ENCODE data around the gene RUNX3.

The RUNX3 gene

DNA sequence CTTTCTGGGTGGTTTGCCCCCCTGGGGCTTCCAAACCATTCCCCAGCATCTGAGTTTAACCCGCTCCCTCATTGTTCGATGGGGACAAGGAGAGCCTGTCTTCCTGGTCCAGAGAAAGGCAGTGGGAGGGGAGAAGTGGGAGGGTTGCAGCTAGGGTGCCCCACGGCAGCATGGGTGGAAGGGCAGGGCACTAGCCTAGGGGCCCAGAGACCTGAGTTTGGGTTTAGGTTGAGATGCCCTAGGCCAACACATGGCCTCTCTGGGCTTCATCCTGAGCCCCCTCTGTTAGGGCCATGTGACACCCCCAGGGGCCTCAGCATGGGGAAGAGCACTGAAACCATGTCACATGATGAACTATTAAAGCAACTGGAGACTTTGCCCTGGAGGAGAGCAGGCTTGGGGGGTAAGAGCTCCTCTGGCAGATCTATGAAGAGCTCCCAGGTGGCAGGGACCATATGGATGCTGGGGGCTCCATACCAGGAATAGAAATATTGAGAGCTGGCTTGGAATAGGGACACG lies 9.7 kb upstream of the RUNX3 start:
- Histone ChIP-seq H3K4me3 (no peak overlapping the region), H3K4me1 (no peaks in the 10 kb centered on the region), H3K27me3 (peaks cover 0 to 23% of the 10 kb centered on the region in 2 donors), H3K27ac (no peak overlapping the region), H3K9me3 (no peaks in the 10 kb centered on the region), H3K36me3 (no peaks in the 10 kb centered on the region)
- intact Hi-C loops (cut with DNase I; ENCODE audit: low total_unique reads), result loop anchor here (10.0 kb wide), 1 partner anchor 85 kb away; no protein-coding TSS in a partner anchor
- no peak for DNase-seq
- no peak for TF ChIP-seq CTCF (IDR thresholded peaks at IDR 0.05)

DNA sequence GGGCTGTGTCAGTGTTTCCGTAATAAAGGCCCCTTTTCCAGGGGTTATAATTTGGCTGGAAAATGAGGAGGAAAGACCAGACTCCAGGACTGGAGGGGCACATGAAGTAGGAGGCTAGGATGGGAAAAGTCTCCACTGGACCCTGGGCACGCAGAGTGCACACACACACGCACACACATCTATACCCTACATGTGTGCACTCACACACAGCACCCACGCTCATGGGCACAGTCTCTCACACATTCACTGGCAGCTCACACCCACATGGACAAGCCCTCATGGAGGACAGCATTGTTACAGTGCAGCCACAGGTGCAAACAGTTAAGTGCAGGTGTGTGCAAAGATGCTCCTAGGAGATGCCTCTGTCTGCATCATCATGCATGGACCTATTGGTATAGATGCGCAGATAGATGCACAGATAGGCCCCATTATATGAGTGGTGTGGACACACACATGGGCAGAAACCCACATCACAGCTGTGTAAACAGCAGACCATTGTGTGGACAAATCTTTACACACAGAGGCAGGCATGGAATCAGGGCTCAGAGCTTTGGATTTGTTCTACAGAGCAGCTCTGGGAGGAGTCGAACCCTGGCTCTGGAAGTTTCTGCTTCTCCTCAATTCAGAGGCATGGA lies 9.1 kb upstream of the RUNX3 start:
- intact Hi-C loops (cut with DNase I; ENCODE audit: low total_unique reads), result no loop called here
- no peak for DNase-seq
- no peak for TF ChIP-seq CTCF (IDR thresholded peaks at IDR 0.05)
- no peak overlapping the region for H3K27ac ChIP-seq
- no peak overlapping the region for H3K4me3 ChIP-seq
- no peaks in the 10 kb centered on the region for H3K36me3 ChIP-seq
- H3K27me3 ChIP-seq, result peaks cover 0 to 29% of the 10 kb centered on the region in 2 donors
- no peaks in the 10 kb centered on the region for H3K4me1 ChIP-seq
- H3K9me3 ChIP-seq, result no peaks in the 10 kb centered on the region

DNA sequence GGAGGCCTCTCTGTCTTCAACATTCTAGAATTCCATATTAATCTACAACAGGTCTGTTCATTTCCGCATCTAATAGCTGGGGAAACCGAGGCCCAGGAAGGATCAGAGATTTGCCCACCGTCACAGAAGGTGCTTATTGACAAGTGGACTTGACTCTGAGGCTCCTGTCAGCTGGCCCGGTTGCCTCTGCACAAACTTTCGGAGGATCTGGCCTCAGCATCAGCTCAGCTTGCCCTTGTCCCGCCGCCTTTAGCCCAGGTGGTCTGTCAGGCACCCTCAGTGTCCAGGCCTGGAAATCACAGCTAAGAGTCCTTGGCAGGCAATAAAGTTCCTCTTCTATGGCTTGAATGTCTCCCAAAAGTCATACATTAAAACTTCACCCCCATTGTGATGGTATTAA lies 8.2 kb upstream of the RUNX3 start:
- DNase-seq, result no peak
- intact Hi-C loops (cut with DNase I; ENCODE audit: low total_unique reads), result no loop called here

DNA sequence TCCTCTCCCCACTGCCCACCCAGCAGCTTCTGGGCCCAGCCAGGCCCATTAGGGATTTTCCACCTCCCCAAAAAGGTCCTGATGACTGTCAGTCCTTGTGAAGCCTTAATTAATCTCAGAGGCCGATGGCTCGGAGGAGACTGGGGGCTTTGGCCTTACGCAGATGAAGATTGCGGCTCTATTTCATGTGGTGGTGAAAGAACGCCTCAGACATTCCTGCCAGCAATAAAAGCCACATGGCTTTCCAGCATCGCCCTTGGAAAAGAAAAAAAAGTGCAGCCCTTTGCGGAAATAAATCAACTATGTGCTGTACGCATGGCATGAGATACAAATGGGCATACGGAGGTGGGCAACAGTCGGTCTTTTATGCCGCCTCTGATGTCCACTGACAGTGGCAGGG lies 6.6 kb upstream of the RUNX3 start:
- no peak for TF ChIP-seq CTCF (IDR thresholded peaks at IDR 0.05)
- H3K9me3 ChIP-seq, result no peaks in the 10 kb centered on the region
- no peak overlapping the region for H3K27ac ChIP-seq
- DNase-seq, result no peak
- peaks cover 0 to 47% of the 10 kb centered on the region in 2 donors for H3K27me3 ChIP-seq
- intact Hi-C loops (cut with DNase I; ENCODE audit: low total_unique reads), result no loop called here
- peaks cover 0 to 12% (median 9%) of the 10 kb centered on the region in 4 donors for H3K4me1 ChIP-seq
- no peaks in the 10 kb centered on the region for H3K36me3 ChIP-seq
- no peak overlapping the region for H3K4me3 ChIP-seq

More for the DNA sequence above, 8.2 kb upstream of the RUNX3 start:
- no peaks in the 10 kb centered on the region for H3K4me1 ChIP-seq
- no peak overlapping the region for H3K27ac ChIP-seq
- H3K9me3 ChIP-seq, result no peaks in the 10 kb centered on the region
- H3K4me3 ChIP-seq, result no peak overlapping the region
- H3K27me3 ChIP-seq, result peaks cover 0 to 38% of the 10 kb centered on the region in 2 donors
- TF ChIP-seq CTCF (IDR thresholded peaks at IDR 0.05), result no peak
- H3K36me3 ChIP-seq, result no peaks in the 10 kb centered on the region

DNA sequence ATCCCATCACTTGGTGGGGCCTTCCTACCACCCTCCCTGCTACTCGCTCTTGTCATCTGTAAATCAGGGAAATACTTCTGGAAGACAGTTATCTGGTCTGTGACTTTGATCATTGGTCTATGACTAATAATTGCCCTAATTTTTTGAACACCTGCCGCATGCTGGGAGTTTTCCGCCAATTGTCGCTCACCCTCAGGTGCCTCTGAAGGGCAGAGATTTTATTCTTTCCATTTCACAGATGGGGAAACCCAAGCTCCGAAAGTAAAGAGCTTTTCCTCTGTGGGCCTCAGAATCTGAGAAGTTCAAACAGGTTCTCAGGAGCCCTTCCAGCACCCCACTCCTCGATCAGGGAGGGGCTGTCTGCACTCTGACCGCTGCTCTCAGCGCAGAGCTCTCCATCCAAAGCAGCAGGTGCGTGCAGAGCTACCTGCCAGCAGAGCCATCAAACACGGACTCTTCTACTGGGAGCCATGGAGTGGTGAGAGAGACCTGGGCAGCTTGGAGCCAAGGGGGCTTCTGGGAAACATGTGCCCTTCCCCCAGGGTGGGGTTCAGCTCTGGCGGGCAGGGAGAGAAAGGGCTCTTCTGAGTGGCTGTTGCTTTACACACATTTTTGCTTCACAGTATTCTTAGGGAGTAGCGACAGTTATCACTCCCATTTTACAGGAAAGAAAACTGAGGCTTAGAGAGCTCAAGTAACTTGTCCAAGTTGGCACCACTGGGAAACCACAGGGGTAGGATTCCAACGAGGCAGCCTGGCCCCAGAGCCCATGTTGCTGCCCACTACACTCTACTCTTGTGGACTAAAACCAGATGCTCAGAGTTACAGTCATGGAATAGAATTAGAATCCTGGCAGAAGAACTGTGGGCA lies 5.8 kb upstream of the RUNX3 start:
- DNase-seq, result no peak
- no peak overlapping the region for H3K27ac ChIP-seq
- no peaks in the 10 kb centered on the region for H3K9me3 ChIP-seq
- H3K27me3 ChIP-seq, result peaks cover 0 to 55% of the 10 kb centered on the region in 2 donors
- TF ChIP-seq CTCF (IDR thresholded peaks at IDR 0.05), result no peak
- peaks cover 0 to 16% (median 12%) of the 10 kb centered on the region in 4 donors for H3K4me1 ChIP-seq
- H3K36me3 ChIP-seq, result no peaks in the 10 kb centered on the region
- no peak overlapping the region for H3K4me3 ChIP-seq
- intact Hi-C loops (cut with DNase I; ENCODE audit: low total_unique reads), result no loop called here

All from tibial artery (tissue), 4 donors.